ENCODE measurements around the gene SLC22A5.
A peak's percentile ranks its signal among the peaks of the same experiment; 100 is the strongest.

Gene SLC22A5

GRCh38 chr5:132368186-132368585 lies 1.3 kb upstream of the SLC22A5 start:
- DNase-seq = no peak

GRCh38 chr5:132369007-132369473 lies 470 bp upstream of the SLC22A5 start:
- no peak for DNase-seq

GRCh38 chr5:132370181-132370970 lies 866 bp downstream of the SLC22A5 start:
- DNase-seq = no peak

GRCh38 chr5:132370971-132371602 lies 1.6 kb downstream of the SLC22A5 start:
- DNase-seq = no peak

GRCh38 chr5:132371603-132371994 lies 2.1 kb downstream of the SLC22A5 start:
- DNase-seq = no peak

GRCh38 chr5:132372127-132372526 lies 2.6 kb downstream of the SLC22A5 start:
- DNase-seq = no peak

GRCh38 chr5:132372542-132372941 lies 3.0 kb downstream of the SLC22A5 start:
- DNase-seq = no peak

- DNase-seq = no peak
Measured at GRCh38 chr5:132375957-132376356, 6.4 kb downstream of the SLC22A5 start.

- DNase-seq = no peak
Measured at GRCh38 chr5:132376694-132377641, 7.5 kb downstream of the SLC22A5 start.

- DNase-seq = no peak
Measured at GRCh38 chr5:132377738-132378137, 8.2 kb downstream of the SLC22A5 start.

GRCh38 chr5:132378580-132378979 lies 9.1 kb downstream of the SLC22A5 start:
- DNase-seq = no peak

GRCh38 chr5:132380047-132380446 lies 10.5 kb downstream of the SLC22A5 start:
- no peak for DNase-seq

- DNase-seq = no peak
Measured at GRCh38 chr5:132380741-132381140, 11.2 kb downstream of the SLC22A5 start.

GRCh38 chr5:132381614-132382013 lies 12.1 kb downstream of the SLC22A5 start:
- no peak for DNase-seq

- no peak for DNase-seq
Measured at GRCh38 chr5:132383261-132383660, 13.8 kb downstream of the SLC22A5 start.

- no peak for DNase-seq
Measured at GRCh38 chr5:132383984-132384383, 14.5 kb downstream of the SLC22A5 start.

GRCh38 chr5:132384506-132385050 lies 15.1 kb downstream of the SLC22A5 start:
- no peak for DNase-seq

GRCh38 chr5:132385326-132386105 lies 16.0 kb downstream of the SLC22A5 start:
- peak; percentile 84 for DNase-seq

GRCh38 chr5:132386644-132387286 lies 17.3 kb downstream of the SLC22A5 start:
- DNase-seq = peak; percentile 88

GRCh38 chr5:132387640-132388117 lies 18.2 kb downstream of the SLC22A5 start:
- DNase-seq = no peak
